ENCODE data around the gene ESRP2. TPM values are rescaled to one million over a fixed set of nuclear protein-coding genes. Genes with fewer than 3 reads are reported as not detected.

Gene ESRP2
- polyA plus RNA-seq (2013, experiment 1 of 2), result 15.4 TPM
- polyA plus RNA-seq (2013, experiment 2 of 2), result 15.0 TPM

- Histone ChIP-seq H3K9me3 (ENCODE audit: insufficient read depth, low read depth, low read length) (no peaks in the 10 kb centered on the region), H3K27me3 (ENCODE audit: insufficient read depth, low read length) (peaks cover 24% of the 10 kb centered on the region), H3K36me3 (ENCODE audit: insufficient read depth, low read length) (peaks cover 25% of the 10 kb centered on the region), H3K27ac (ENCODE audit: low read depth, low read length) (peak within 1 kb of the TSS; percentile 99), H3K4me1 (ENCODE audit: insufficient read depth, low read length) (peaks cover 20% of the 10 kb centered on the region), H3K9ac (ENCODE audit: low read depth, low read length) (peak within 1 kb of the TSS; percentile 72), H3K4me3 (ENCODE audit: low read length) (peak within 1 kb of the TSS; percentile 60)
- WGBS, result under 1% methylated on average over 36 of the region's 36 CpGs
Observed at GRCh38 chr16:68235887-68236136, at the start of gene ESRP2. Gene ESRP2 (minus strand): TSS chr16:68236127. CDS start chr16:68236045, 82 bp downstream.

GRCh38 chr16:68285683-68286082 lies 49.8 kb upstream of the ESRP2 start:
- Histone ChIP-seq H3K4me3 (ENCODE audit: low read length) (no peak overlapping the region), H3K9me3 (ENCODE audit: insufficient read depth, low read depth, low read length) (no peaks in the 10 kb centered on the region), H3K27ac (ENCODE audit: low read depth, low read length) (no peak overlapping the region), H3K27me3 (ENCODE audit: insufficient read depth, low read length) (no peaks in the 10 kb centered on the region), H3K4me1 (ENCODE audit: insufficient read depth, low read length) (no peaks in the 10 kb centered on the region), H3K9ac (ENCODE audit: low read depth, low read length) (no peak overlapping the region), H3K36me3 (ENCODE audit: insufficient read depth, low read length) (peaks cover 35% of the 10 kb centered on the region)
- WGBS, result 98% methylated on average over 3 of the region's 3 CpGs

GRCh38 chr16:68284847-68285246 lies 48.9 kb upstream of the ESRP2 start:
- Histone ChIP-seq H3K4me3 (ENCODE audit: low read length) (no peak overlapping the region), H3K36me3 (ENCODE audit: insufficient read depth, low read length) (peaks cover 36% of the 10 kb centered on the region), H3K4me1 (ENCODE audit: insufficient read depth, low read length) (no peaks in the 10 kb centered on the region), H3K9ac (ENCODE audit: low read depth, low read length) (no peak overlapping the region), H3K9me3 (ENCODE audit: insufficient read depth, low read depth, low read length) (no peaks in the 10 kb centered on the region), H3K27me3 (ENCODE audit: insufficient read depth, low read length) (no peaks in the 10 kb centered on the region), H3K27ac (ENCODE audit: low read depth, low read length) (no peak overlapping the region)
- 95% methylated on average over 5 of the region's 5 CpGs for WGBS

GRCh38 chr16:68283801-68284598 lies 48.1 kb upstream of the ESRP2 start:
- Histone ChIP-seq H3K4me1 (ENCODE audit: insufficient read depth, low read length) (no peaks in the 10 kb centered on the region), H3K27me3 (ENCODE audit: insufficient read depth, low read length) (no peaks in the 10 kb centered on the region), H3K9ac (ENCODE audit: low read depth, low read length) (no peak overlapping the region), H3K4me3 (ENCODE audit: low read length) (no peak overlapping the region), H3K9me3 (ENCODE audit: insufficient read depth, low read depth, low read length) (no peaks in the 10 kb centered on the region), H3K27ac (ENCODE audit: low read depth, low read length) (no peak overlapping the region), H3K36me3 (ENCODE audit: insufficient read depth, low read length) (peaks cover 37% of the 10 kb centered on the region)
- 98% methylated on average over 9 of the region's 9 CpGs for WGBS

- Histone ChIP-seq H3K4me3 (ENCODE audit: low read length) (no peak overlapping the region), H3K27me3 (ENCODE audit: insufficient read depth, low read length) (no peaks in the 10 kb centered on the region), H3K36me3 (ENCODE audit: insufficient read depth, low read length) (peaks cover 35% of the 10 kb centered on the region), H3K4me1 (ENCODE audit: insufficient read depth, low read length) (no peaks in the 10 kb centered on the region), H3K9me3 (ENCODE audit: insufficient read depth, low read depth, low read length) (no peaks in the 10 kb centered on the region), H3K27ac (ENCODE audit: low read depth, low read length) (no peak overlapping the region), H3K9ac (ENCODE audit: low read depth, low read length) (no peak overlapping the region; the same call in 1 of the 2 replicates)
- 84% methylated on average over 5 of the region's 5 CpGs for WGBS
Observed at GRCh38 chr16:68283346-68283745, 47.4 kb upstream of the ESRP2 start.

GRCh38 chr16:68282064-68282452 lies 46.1 kb upstream of the ESRP2 start:
- WGBS, result 95% methylated on average over 4 of the region's 4 CpGs
- Histone ChIP-seq H3K4me1 (ENCODE audit: insufficient read depth, low read length) (no peaks in the 10 kb centered on the region), H3K36me3 (ENCODE audit: insufficient read depth, low read length) (peaks cover 22% of the 10 kb centered on the region), H3K4me3 (ENCODE audit: low read length) (no peak overlapping the region), H3K9ac (ENCODE audit: low read depth, low read length) (no peak overlapping the region), H3K9me3 (ENCODE audit: insufficient read depth, low read depth, low read length) (no peaks in the 10 kb centered on the region), H3K27ac (ENCODE audit: low read depth, low read length) (no peak overlapping the region), H3K27me3 (ENCODE audit: insufficient read depth, low read length) (no peaks in the 10 kb centered on the region)

- peaks cover 20% of the 10 kb centered on the region; the same call in 1 of the 2 replicates for H3K36me3 ChIP-seq (ENCODE audit: insufficient read depth, low read length)
- no peaks in the 10 kb centered on the region for H3K4me1 ChIP-seq (ENCODE audit: insufficient read depth, low read length)
- no peak overlapping the region for H3K27ac ChIP-seq (ENCODE audit: low read depth, low read length)
- no peaks in the 10 kb centered on the region for H3K9me3 ChIP-seq (ENCODE audit: insufficient read depth, low read depth, low read length)
- H3K4me3 ChIP-seq (ENCODE audit: low read length), result no peak overlapping the region
- 91% methylated on average over 3 of the region's 4 CpGs for WGBS
- H3K27me3 ChIP-seq (ENCODE audit: insufficient read depth, low read length), result no peaks in the 10 kb centered on the region
- no peak overlapping the region for H3K9ac ChIP-seq (ENCODE audit: low read depth, low read length)
Observed at GRCh38 chr16:68281368-68282063, 45.6 kb upstream of the ESRP2 start.

- H3K36me3 ChIP-seq (ENCODE audit: insufficient read depth, low read length), result peaks cover 20% of the 10 kb centered on the region
- H3K4me3 ChIP-seq (ENCODE audit: low read length), result no peak overlapping the region
- no peaks in the 10 kb centered on the region for H3K27me3 ChIP-seq (ENCODE audit: insufficient read depth, low read length)
- WGBS, result 93% methylated on average over 13 of the region's 13 CpGs
- no peak overlapping the region for H3K27ac ChIP-seq (ENCODE audit: low read depth, low read length)
- H3K4me1 ChIP-seq (ENCODE audit: insufficient read depth, low read length), result no peaks in the 10 kb centered on the region
- H3K9ac ChIP-seq (ENCODE audit: low read depth, low read length), result no peak overlapping the region
- no peaks in the 10 kb centered on the region for H3K9me3 ChIP-seq (ENCODE audit: insufficient read depth, low read depth, low read length)
Observed at GRCh38 chr16:68279726-68280558, 44.0 kb upstream of the ESRP2 start.

GRCh38 chr16:68276223-68276622 lies 40.3 kb upstream of the ESRP2 start:
- H3K9me3 ChIP-seq (ENCODE audit: insufficient read depth, low read depth, low read length), result no peaks in the 10 kb centered on the region
- H3K9ac ChIP-seq (ENCODE audit: low read depth, low read length), result no peak overlapping the region
- peaks cover 26% of the 10 kb centered on the region for H3K36me3 ChIP-seq (ENCODE audit: insufficient read depth, low read length)
- no peaks in the 10 kb centered on the region for H3K4me1 ChIP-seq (ENCODE audit: insufficient read depth, low read length)
- no peak overlapping the region for H3K27ac ChIP-seq (ENCODE audit: low read depth, low read length)
- H3K4me3 ChIP-seq (ENCODE audit: low read length), result no peak overlapping the region
- H3K27me3 ChIP-seq (ENCODE audit: insufficient read depth, low read length), result no peaks in the 10 kb centered on the region
- 93% methylated on average over 3 of the region's 3 CpGs for WGBS

GRCh38 chr16:68275611-68276191 lies 39.8 kb upstream of the ESRP2 start:
- Histone ChIP-seq H3K9me3 (ENCODE audit: insufficient read depth, low read depth, low read length) (no peaks in the 10 kb centered on the region), H3K27me3 (ENCODE audit: insufficient read depth, low read length) (no peaks in the 10 kb centered on the region), H3K9ac (ENCODE audit: low read depth, low read length) (no peak overlapping the region), H3K27ac (ENCODE audit: low read depth, low read length) (no peak overlapping the region), H3K36me3 (ENCODE audit: insufficient read depth, low read length) (peaks cover 26% of the 10 kb centered on the region), H3K4me3 (ENCODE audit: low read length) (no peak overlapping the region), H3K4me1 (ENCODE audit: insufficient read depth, low read length) (no peaks in the 10 kb centered on the region)
- WGBS, result 92% methylated on average over 4 of the region's 4 CpGs

GRCh38 chr16:68274441-68274840 lies 38.5 kb upstream of the ESRP2 start:
- Histone ChIP-seq H3K9ac (ENCODE audit: low read depth, low read length) (no peak overlapping the region), H3K27ac (ENCODE audit: low read depth, low read length) (no peak overlapping the region), H3K27me3 (ENCODE audit: insufficient read depth, low read length) (no peaks in the 10 kb centered on the region), H3K9me3 (ENCODE audit: insufficient read depth, low read depth, low read length) (no peaks in the 10 kb centered on the region), H3K36me3 (ENCODE audit: insufficient read depth, low read length) (peaks cover 21% of the 10 kb centered on the region), H3K4me1 (ENCODE audit: insufficient read depth, low read length) (no peaks in the 10 kb centered on the region), H3K4me3 (ENCODE audit: low read length) (no peak overlapping the region)
- 95% methylated on average over 4 of the region's 4 CpGs for WGBS
